GM21529 (cell line): ENCODE measurements around the gene MIS12.

ENCODE experiments used
- ATAC-seq: cut with Tn5 transposase; IDR thresholded peaks from one replicate; pipeline ENCODE4 v1.9.1; 2021; ENCODE audit not compliant: unreplicated experiment

Gene MIS12

GRCh38 chr17:5532581-5532980 lies 46.2 kb downstream of the MIS12 start:
- no peak for ATAC-seq

- ATAC-seq, result no peak
These were observed 47.3 kb downstream of the MIS12 start for GRCh38 chr17:5533486-5534315.

DNA sequence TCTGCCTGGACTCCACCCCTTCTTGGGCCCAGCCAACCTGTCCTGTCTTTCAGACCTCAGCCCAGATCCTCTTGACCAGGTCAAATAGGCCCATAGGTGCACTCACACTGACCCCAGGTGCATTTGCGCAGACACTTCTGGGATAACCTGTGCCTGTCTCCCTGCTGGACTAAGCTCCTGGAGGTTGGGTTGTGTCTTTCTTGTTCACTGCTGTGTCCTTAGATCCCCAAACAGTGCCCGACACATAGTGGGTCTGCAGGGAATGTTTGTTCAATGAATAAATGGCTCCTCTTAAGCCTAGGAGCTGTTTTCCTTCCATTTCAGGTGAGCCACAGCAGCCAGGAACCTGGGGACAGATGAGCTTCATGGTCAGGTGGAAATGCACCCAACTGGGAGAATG lies 49.1 kb downstream of the MIS12 start:
- no peak for ATAC-seq

- no peak for ATAC-seq
These were observed 50.7 kb downstream of the MIS12 start for GRCh38 chr17:5536866-5537650.

- ATAC-seq, result no peak
These were observed 52.9 kb downstream of the MIS12 start for GRCh38 chr17:5539286-5539685.

- ATAC-seq, result no peak
These were observed 54.0 kb downstream of the MIS12 start for GRCh38 chr17:5540321-5540720.
